Fibroblast of lung (primary cell): Measurements from ENCODE around the gene FYN. TPM values are rescaled to one million over a fixed set of nuclear protein-coding genes. Genes with fewer than 3 reads are reported as not detected.

Experiments
- DNase-seq, 2 donors: peaks; one replicate each; pipeline versions ENCODE4 v3.0.0 to v3.0.0-alpha.2; 2010; ENCODE audit warnings: low read depth in 2 of 2
- H2AFZ ChIP-seq: 2 replicates; pipeline ENCODE4 v1.5.1; 2012; ENCODE audit warnings: low read length, control low read depth, inconsistent platforms
- H3K27ac ChIP-seq: 2 replicates; pipeline ENCODE4 v1.5.1; 2011; ENCODE audit warnings: low read length, control low read depth; ENCODE audit not compliant: insufficient read depth
- H3K27me3 ChIP-seq: 2 replicates; pipeline ENCODE4 v1.5.1; 2011; ENCODE audit warnings: mild to moderate bottlenecking, low read length; ENCODE audit not compliant: control insufficient read depth, insufficient read depth
- H3K36me3 ChIP-seq: 2 replicates; pipeline ENCODE4 v1.5.1; 2011; ENCODE audit warnings: low read length; ENCODE audit not compliant: control insufficient read depth, insufficient read depth
- H3K4me1 ChIP-seq: 2 replicates; pipeline ENCODE4 v1.5.1; 2011; ENCODE audit warnings: low read length; ENCODE audit not compliant: control insufficient read depth, insufficient read depth; ENCODE audit errors: extremely low read depth
- H3K4me2 ChIP-seq: 2 replicates; pipeline ENCODE4 v1.5.1; 2011; ENCODE audit warnings: low read length, control low read depth; ENCODE audit not compliant: insufficient read depth; ENCODE audit errors: extremely low read depth
- H3K4me3 ChIP-seq, 4 experiments: fragments of 200-600 bp in 1 of 4; sonication (generic) in 1 of 4; replicated peaks in 1 of 4; 2 replicates each; pipeline ENCODE4 v1.5.1; 2011 to 2016; ENCODE audit warnings: low read length in 4 of 4, low read depth in 3 of 4, mild to moderate bottlenecking in 3 of 4, control low read depth in 2 of 4, inconsistent platforms in 1 of 4, mixed read lengths in 1 of 4; ENCODE audit not compliant: insufficient read depth in 1 of 4; ENCODE audit errors: control extremely low read depth in 1 of 4
- H3K79me2 ChIP-seq: 2 replicates; pipeline ENCODE4 v1.5.1; 2012; ENCODE audit warnings: mild to moderate bottlenecking, low read length, inconsistent platforms; ENCODE audit not compliant: control insufficient read depth, insufficient read depth
- H3K9ac ChIP-seq: 2 replicates; pipeline ENCODE4 v1.5.1; 2011; ENCODE audit warnings: mild to moderate bottlenecking, low read length, control low read depth; ENCODE audit not compliant: insufficient read depth
- H3K9me3 ChIP-seq: 2 replicates; pipeline ENCODE4 v1.5.1; 2012; ENCODE audit warnings: low read depth, low read length; ENCODE audit not compliant: control insufficient read depth, insufficient read depth
- H4K20me1 ChIP-seq: 2 replicates; pipeline ENCODE4 v1.5.1; 2011; ENCODE audit warnings: low read length; ENCODE audit not compliant: control insufficient read depth, insufficient read depth; ENCODE audit errors: extremely low read depth
- EZH2 ChIP-seq: IDR thresholded peaks from 2 replicates; pipeline ENCODE4 v1.5.1; 2012; ENCODE audit warnings: low read length, control low read depth, mild to moderate bottlenecking; ENCODE audit errors: missing control alignments
- polyA plus RNA-seq, 2 donors: library from polyadenylated mRNA; depleted of rRNA in 1 of 2; stranded (reverse) in 1 of 2; unstranded in 1 of 2; fragments of >200 nt; gene quantifications; 2 replicates each; pipeline ENCODE4 v1.2.1, GENCODE V29; 2011 to 2012; ENCODE audit warnings: missing spikeins in 1 of 2
- total RNA-seq: library from RNA; depleted of rRNA; stranded (reverse); fragments of >200 nt; gene quantifications from 2 replicates; pipeline ENCODE4 v1.2.1, GENCODE V29; 2014
- TF ChIP-seq, protein P1 (sequence below), 2 donors: IDR thresholded peaks in 1 of 2; conservative IDR thresholded peaks in 1 of 2; 1 replicate in 1 of 2; 2 replicates in 1 of 2; pipeline ENCODE4 v1.5.1; 2011 to 2012; ENCODE audit warnings: low read length in 2 of 2, control low read depth in 1 of 2, inconsistent platforms in 1 of 2, low read depth in 1 of 2, mild to moderate bottlenecking in 1 of 2

FYN gene
- total and polyA plus RNA-seq, 2 donors (not counting 1 experiment from before 2014, with no cell fraction given), result 64.7 TPM

DNA sequence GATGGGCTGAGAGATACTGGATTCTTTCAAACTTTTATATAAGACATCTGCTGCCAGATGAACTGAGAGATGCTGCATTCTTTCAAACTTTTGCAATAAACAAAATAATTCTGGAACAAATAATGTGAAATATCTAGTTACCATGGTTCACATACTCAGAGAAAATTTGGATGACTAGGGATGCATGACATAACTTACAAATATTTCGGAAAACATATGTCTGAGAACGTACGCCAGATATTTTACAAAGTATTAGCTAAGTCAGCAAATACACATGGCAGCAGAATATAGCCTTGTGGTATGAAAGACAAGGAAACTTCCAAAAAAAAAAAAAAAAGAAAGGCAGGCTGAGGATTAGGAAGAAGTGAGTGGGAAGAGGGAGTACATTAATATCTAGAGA lies 154.3 kb downstream of the FYN start:
- Histone ChIP-seq H3K9me3 (no peaks in the 10 kb centered on the region), H3K79me2 (no peaks in the 10 kb centered on the region), H3K9ac (no peak overlapping the region), H3K27me3 (no peaks in the 10 kb centered on the region), H3K27ac (no peak overlapping the region), H3K4me1 (peaks cover 6% of the 10 kb centered on the region), H3K36me3 (no peaks in the 10 kb centered on the region), H3K4me3 (no peak overlapping the region), H3K4me2 (no peak overlapping the region), H4K20me1 (no peaks in the 10 kb centered on the region), H2AFZ (no peak overlapping the region)
- peak in 1 of 2 donors; percentile 28 for DNase-seq
- TF ChIP-seq, protein P1, sequence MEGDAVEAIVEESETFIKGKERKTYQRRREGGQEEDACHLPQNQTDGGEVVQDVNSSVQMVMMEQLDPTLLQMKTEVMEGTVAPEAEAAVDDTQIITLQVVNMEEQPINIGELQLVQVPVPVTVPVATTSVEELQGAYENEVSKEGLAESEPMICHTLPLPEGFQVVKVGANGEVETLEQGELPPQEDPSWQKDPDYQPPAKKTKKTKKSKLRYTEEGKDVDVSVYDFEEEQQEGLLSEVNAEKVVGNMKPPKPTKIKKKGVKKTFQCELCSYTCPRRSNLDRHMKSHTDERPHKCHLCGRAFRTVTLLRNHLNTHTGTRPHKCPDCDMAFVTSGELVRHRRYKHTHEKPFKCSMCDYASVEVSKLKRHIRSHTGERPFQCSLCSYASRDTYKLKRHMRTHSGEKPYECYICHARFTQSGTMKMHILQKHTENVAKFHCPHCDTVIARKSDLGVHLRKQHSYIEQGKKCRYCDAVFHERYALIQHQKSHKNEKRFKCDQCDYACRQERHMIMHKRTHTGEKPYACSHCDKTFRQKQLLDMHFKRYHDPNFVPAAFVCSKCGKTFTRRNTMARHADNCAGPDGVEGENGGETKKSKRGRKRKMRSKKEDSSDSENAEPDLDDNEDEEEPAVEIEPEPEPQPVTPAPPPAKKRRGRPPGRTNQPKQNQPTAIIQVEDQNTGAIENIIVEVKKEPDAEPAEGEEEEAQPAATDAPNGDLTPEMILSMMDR (conservative IDR thresholded peaks at IDR 0.05 in 1 of 2, IDR thresholded peaks at IDR 0.05 in 1 of 2; ENCODE audit: low read depth in 1 of 2, low read length in 2 of 2), result no peak
- no peak for TF ChIP-seq EZH2

DNA sequence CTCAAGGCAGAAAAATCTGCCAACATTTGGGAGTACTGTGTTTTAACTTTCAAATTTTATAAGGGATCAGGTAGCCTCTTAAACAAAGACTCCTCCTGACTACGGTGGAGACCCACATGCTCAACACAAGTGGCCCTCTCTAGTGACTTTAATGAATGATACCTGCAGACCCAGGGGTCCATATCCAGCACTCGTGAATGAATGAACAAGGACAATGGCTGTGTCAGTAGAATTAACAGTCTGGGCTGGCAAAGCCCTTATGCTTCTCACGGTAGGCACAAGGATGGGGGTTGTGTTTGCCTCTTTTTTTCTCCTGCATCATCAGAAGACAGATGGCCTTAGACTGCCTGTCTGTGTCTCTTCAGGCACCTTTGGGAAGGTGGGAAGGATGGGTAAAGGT lies 154.9 kb downstream of the FYN start:
- H3K27me3 ChIP-seq, result no peaks in the 10 kb centered on the region
- no peaks in the 10 kb centered on the region for H3K36me3 ChIP-seq
- no peaks in the 10 kb centered on the region for H3K9me3 ChIP-seq
- peaks cover 6% of the 10 kb centered on the region for H3K4me1 ChIP-seq
- no peak overlapping the region for H2AFZ ChIP-seq
- no peak for TF ChIP-seq EZH2
- TF ChIP-seq, protein P1 (conservative IDR thresholded peaks at IDR 0.05 in 1 of 2, IDR thresholded peaks at IDR 0.05 in 1 of 2; ENCODE audit: low read depth in 1 of 2, low read length in 2 of 2), result no peak
- no peak overlapping the region for H3K4me2 ChIP-seq
- H3K27ac ChIP-seq, result no peak overlapping the region
- no peak for DNase-seq
- no peak overlapping the region for H3K9ac ChIP-seq
- no peak overlapping the region for H3K4me3 ChIP-seq
- no peaks in the 10 kb centered on the region for H3K79me2 ChIP-seq
- H4K20me1 ChIP-seq, result no peaks in the 10 kb centered on the region

GRCh38 chr6:111717621-111718020 lies 155.6 kb downstream of the FYN start:
- TF ChIP-seq EZH2, result no peak
- TF ChIP-seq, protein P1 (conservative IDR thresholded peaks at IDR 0.05 in 1 of 2, IDR thresholded peaks at IDR 0.05 in 1 of 2; ENCODE audit: low read depth in 1 of 2, low read length in 2 of 2), result no peak
- DNase-seq, result no peak
- H4K20me1 ChIP-seq, result no peaks in the 10 kb centered on the region
- H3K9ac ChIP-seq, result no peak overlapping the region
- no peak overlapping the region for H3K4me2 ChIP-seq
- no peaks in the 10 kb centered on the region for H3K36me3 ChIP-seq
- H3K27me3 ChIP-seq, result no peaks in the 10 kb centered on the region
- H3K79me2 ChIP-seq, result no peaks in the 10 kb centered on the region
- H3K27ac ChIP-seq, result no peak overlapping the region
- H3K4me1 ChIP-seq, result peaks cover 3% of the 10 kb centered on the region
- no peaks in the 10 kb centered on the region for H3K9me3 ChIP-seq
- no peak overlapping the region for H2AFZ ChIP-seq
- no peak overlapping the region for H3K4me3 ChIP-seq
